PC-3 (cell line): ENCODE results near the gene PAQR5. TPM values are rescaled to one million over a fixed set of nuclear protein-coding genes. Genes with fewer than 3 reads are reported as not detected.

Source experiments
- ATAC-seq: fragments of 200-7000 bp; cut with Tn5 transposase; 2 replicates; pipeline ENCODE4 v1.9.1; 2020; ENCODE audit warnings: mild to moderate bottlenecking, moderate library complexity
- Bru-seq: library from RNA; stranded (reverse); fragments of 400-500 nt; gene quantifications from one replicate; lab custom pipeline; 2021; lab: Mats Ljungman, UMichigan
- BruChase-seq, 2 experiments: library from RNA; stranded (reverse); fragments of 400-500 nt; gene quantifications; one replicate each; lab custom pipeline; 2021; lab: Mats Ljungman, UMichigan
- BruUV-seq: library from RNA; stranded (reverse); fragments of 400-500 nt; replicated peaks from 2 replicates; lab custom pipeline; 2021; lab: Mats Ljungman, UMichigan
- CTCF ChIA-PET: fragments of 300-600 bp; sonication (Branson Sonifier 250); formaldehyde crosslinking; loops from one replicate; lab custom pipeline; 2022; ENCODE audit warnings: antibody characterized with exemption; lab: Charles Lee
- POLR2A ChIA-PET: fragments of 300-600 bp; sonication (Branson Sonifier 250); formaldehyde crosslinking; loops from one replicate; lab custom pipeline; 2022; ENCODE audit warnings: antibody characterized with exemption; ENCODE audit not compliant: unreplicated experiment; lab: Charles Lee
- DNase-seq: peaks from one replicate; pipeline ENCODE4 v3.0.0-alpha.2; 2015
- H2AFZ ChIP-seq: fragments of 300-600 bp; sonication (generic); 2 replicates; pipeline ENCODE4 v1.6.0; 2016; ENCODE audit warnings: antibody characterized with exemption, low read length
- H3F3A ChIP-seq: fragments of 300-600 bp; sonication (generic); one replicate; pipeline ENCODE4 v1.6.0; 2017; ENCODE audit warnings: antibody characterized with exemption, low read length, control low read depth, mild to moderate bottlenecking; ENCODE audit not compliant: unreplicated experiment
- H3K27ac ChIP-seq: fragments of 300-600 bp; sonication (generic); 2 replicates; pipeline ENCODE4 v1.5.1; 2016; ENCODE audit warnings: mild to moderate bottlenecking, low read length
- H3K27me3 ChIP-seq: fragments of 300-600 bp; sonication (generic); 2 replicates; pipeline ENCODE4 v1.6.1; 2016; ENCODE audit warnings: low read length, mixed read lengths
- H3K36me3 ChIP-seq: fragments of 300-600 bp; sonication (generic); 2 replicates; pipeline ENCODE4 v1.6.1; 2016; ENCODE audit warnings: low read depth, mixed run types, low read length, mixed read lengths
- H3K4me1 ChIP-seq: fragments of 300-600 bp; sonication (generic); 2 replicates; pipeline ENCODE4 v1.5.1; 2016; ENCODE audit warnings: low read length; ENCODE audit not compliant: insufficient read depth
- H3K4me2 ChIP-seq: fragments of 300-600 bp; sonication (generic); 2 replicates; pipeline ENCODE4 v1.6.0; 2016; ENCODE audit warnings: low read length
- H3K4me3 ChIP-seq: fragments of 300-600 bp; sonication (generic); 2 replicates; pipeline ENCODE4 v1.5.1; 2016; ENCODE audit warnings: mild to moderate bottlenecking, low read length, mixed read lengths
- H3K79me2 ChIP-seq: fragments of 300-600 bp; sonication (generic); 2 replicates; pipeline ENCODE4 v1.6.1; 2017; ENCODE audit warnings: low read length, mixed read lengths
- H3K9ac ChIP-seq: fragments of 300-600 bp; sonication (generic); 2 replicates; pipeline ENCODE4 v1.6.0; 2016; ENCODE audit warnings: mild to moderate bottlenecking, low read length
- H3K9me2 ChIP-seq: fragments of 300-600 bp; sonication (generic); replicated peaks from 2 replicates; pipeline ENCODE4 v1.6.1; 2016; ENCODE audit warnings: mixed run types, low read length, mixed read lengths
- H3K9me3 ChIP-seq: fragments of 300-600 bp; sonication (generic); 2 replicates; pipeline ENCODE4 v1.6.1; 2016; ENCODE audit warnings: low read length, mixed read lengths
- H4K20me1 ChIP-seq: fragments of 300-600 bp; sonication (generic); 2 replicates; pipeline ENCODE4 v1.6.1; 2016; ENCODE audit warnings: low read length, mixed read lengths
- EZH2 ChIP-seq: fragments of 300-600 bp; sonication (generic); IDR thresholded peaks from one replicate; pipeline ENCODE4 v1.6.1; 2017; ENCODE audit warnings: antibody characterized with exemption, mild to moderate bottlenecking, low read length; ENCODE audit not compliant: unreplicated experiment
- EZH2phosphoT487 ChIP-seq: fragments of 300-600 bp; sonication (generic); IDR thresholded peaks from 2 replicates; pipeline ENCODE4 v1.6.1; 2018; ENCODE audit warnings: mild to moderate bottlenecking, antibody characterized with exemption, low read length, borderline replicate concordance
- intact Hi-C: fragments of 100-400 bp; cut with micrococcal nuclease; formaldehyde crosslinking; loops from 2 replicates; pipeline ENCODE4 v1.9.0; 2023
- long read RNA-seq: library from polyadenylated mRNA; unstranded; transcript quantifications from one replicate; pipeline ENCODE4 v2.0.0, GENCODE V29; 2021; ENCODE audit not compliant: unreplicated experiment
- total RNA-seq: library from RNA; depleted of rRNA; stranded (reverse); fragments of >200 nt; gene quantifications from 2 replicates; pipeline ENCODE4 v1.2.3, GENCODE V29; 2014; rRNA removed
- TF ChIP-seq, protein P1 (sequence below): fragments of 300-600 bp; sonication (generic); conservative IDR thresholded peaks from 2 replicates; pipeline ENCODE4 v1.5.1; 2017; ENCODE audit warnings: antibody characterized with exemption, low read depth, mild to moderate bottlenecking, low read length

PAQR5 gene, protein sequence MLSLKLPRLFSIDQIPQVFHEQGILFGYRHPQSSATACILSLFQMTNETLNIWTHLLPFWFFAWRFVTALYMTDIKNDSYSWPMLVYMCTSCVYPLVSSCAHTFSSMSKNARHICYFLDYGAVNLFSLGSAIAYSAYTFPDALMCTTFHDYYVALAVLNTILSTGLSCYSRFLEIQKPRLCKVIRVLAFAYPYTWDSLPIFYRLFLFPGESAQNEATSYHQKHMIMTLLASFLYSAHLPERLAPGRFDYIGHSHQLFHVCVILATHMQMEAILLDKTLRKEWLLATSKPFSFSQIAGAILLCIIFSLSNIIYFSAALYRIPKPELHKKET
- total RNA-seq: 12.2 and 16.5 TPM in 2 replicates
- percentile 46 among the genes with signal in this experiment for Bru-seq, nascent RNA
- percentile 54 among the genes with signal in this experiment for BruChase-seq, experiment 1, labeled RNA remaining after a 6-hour chase
- BruChase-seq, experiment 2, labeled RNA remaining after a 2-hour chase: percentile 48 among the genes with signal in this experiment
- long read RNA-seq, full-length matches to known transcripts: 1 of 14 reads
- long read RNA-seq, partial matches to known transcripts: 8 of 14 reads
- long read RNA-seq, other reads (novel, unspliced or antisense): 5 of 14 reads

DNA sequence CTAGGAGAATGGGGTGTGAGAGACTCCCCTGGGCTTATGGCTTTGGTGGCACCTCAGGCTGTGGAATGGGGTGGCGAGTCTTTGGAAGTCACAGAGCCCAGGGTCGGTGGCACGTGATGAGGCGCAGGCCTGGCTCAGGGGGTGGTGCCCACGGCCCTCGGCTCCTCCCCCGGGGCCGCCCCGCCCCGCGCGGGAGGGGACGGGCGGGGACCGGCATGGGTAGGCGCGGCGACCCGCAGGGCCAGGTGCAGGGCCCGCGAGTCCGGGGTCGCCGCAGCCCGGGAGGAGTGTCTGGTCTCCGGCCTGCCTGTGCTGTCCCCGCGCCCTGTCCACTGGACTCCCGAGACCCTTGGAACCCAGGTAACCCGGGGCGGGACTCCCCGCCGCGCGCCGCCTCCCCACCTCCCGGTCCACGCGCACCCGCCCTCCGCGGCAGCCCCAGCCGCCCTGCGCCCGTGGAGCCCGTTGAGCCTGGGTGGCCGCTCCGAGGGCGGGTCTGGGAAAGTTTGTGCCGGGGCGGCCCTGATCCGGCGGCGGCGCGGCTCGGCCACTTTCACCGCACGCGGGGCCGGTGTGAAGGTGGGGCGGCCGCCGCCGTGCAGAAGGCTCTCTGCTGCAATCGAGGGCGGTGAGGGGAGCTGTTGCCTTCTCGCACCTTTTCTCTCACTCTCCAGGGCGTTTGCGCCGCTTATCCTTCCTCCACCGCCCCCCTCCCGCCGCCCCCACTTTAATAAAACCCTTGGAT, at the start of gene PAQR5:
Gene PAQR5, plus strand, starts transcription at position 216 of the 745 bp plus-strand sequence. CDS start 61,169 bp downstream, outside the sequence.
- DNase-seq: peak; percentile 60
- H3K36me3 ChIP-seq: no peaks in the 10 kb centered on the region
- H3K27me3 ChIP-seq: no peaks in the 10 kb centered on the region
- no peaks in the 10 kb centered on the region for H3K9me3 ChIP-seq
- H3K4me1 ChIP-seq: peaks cover 14% of the 10 kb centered on the region
- peak within 1 kb of the TSS; percentile 82 for H2AFZ ChIP-seq
- H3K9me2 ChIP-seq: no peaks in the 10 kb centered on the region
- peak within 1 kb of the TSS; percentile 63 for H3K9ac ChIP-seq
- peak; percentile 89 for ATAC-seq
- H3F3A ChIP-seq: no peaks in the 10 kb centered on the region
- H3K4me2 ChIP-seq: peak within 1 kb of the TSS; percentile 93
- no TSS peak for BruUV-seq
- TF ChIP-seq EZH2phosphoT487 (no peak), EZH2 (no peak)
- TF ChIP-seq, protein P1, sequence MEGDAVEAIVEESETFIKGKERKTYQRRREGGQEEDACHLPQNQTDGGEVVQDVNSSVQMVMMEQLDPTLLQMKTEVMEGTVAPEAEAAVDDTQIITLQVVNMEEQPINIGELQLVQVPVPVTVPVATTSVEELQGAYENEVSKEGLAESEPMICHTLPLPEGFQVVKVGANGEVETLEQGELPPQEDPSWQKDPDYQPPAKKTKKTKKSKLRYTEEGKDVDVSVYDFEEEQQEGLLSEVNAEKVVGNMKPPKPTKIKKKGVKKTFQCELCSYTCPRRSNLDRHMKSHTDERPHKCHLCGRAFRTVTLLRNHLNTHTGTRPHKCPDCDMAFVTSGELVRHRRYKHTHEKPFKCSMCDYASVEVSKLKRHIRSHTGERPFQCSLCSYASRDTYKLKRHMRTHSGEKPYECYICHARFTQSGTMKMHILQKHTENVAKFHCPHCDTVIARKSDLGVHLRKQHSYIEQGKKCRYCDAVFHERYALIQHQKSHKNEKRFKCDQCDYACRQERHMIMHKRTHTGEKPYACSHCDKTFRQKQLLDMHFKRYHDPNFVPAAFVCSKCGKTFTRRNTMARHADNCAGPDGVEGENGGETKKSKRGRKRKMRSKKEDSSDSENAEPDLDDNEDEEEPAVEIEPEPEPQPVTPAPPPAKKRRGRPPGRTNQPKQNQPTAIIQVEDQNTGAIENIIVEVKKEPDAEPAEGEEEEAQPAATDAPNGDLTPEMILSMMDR: no peak
- intact Hi-C loops: no loop called here
- no peaks in the 10 kb centered on the region for H3K79me2 ChIP-seq
- H3K4me3 ChIP-seq: peak within 1 kb of the TSS; percentile 78
- no peaks in the 10 kb centered on the region for H4K20me1 ChIP-seq
- ChIA-PET CTCF (no interaction called here), POLR2A (no interaction called here)
- H3K27ac ChIP-seq: no peak within 1 kb of the TSS

DNA sequence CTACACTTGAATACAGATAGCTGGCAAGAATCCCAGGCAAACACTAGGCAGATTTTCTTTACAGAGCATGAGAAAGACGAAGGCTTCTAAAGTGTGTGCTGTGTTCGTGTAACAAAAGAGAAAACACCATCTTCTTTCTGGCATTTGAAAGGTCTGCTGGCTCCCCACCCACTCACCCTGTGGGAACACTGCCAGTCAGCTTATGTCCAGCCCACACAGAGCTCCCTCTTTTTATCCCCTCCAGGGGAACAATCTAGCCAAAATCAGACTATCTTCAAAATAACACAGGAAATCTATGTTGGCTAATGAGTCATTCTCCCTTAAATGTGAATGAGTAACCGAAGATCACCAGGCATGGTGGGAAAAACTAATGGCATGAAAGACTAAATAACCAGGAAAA, 45.6 kb upstream of the PAQR5 start:
- ATAC-seq (peak; percentile 90), DNase-seq (peak; percentile 91)
- Histone ChIP-seq H3K4me3 (peak overlapping the region; percentile 36; the same call in 1 of the 2 replicates), H3K36me3 (no peaks in the 10 kb centered on the region), H3K27ac (peak overlapping the region; percentile 90), H3K9ac (peak overlapping the region; percentile 57), H3K4me1 (peaks cover 18% of the 10 kb centered on the region), H3K9me3 (no peaks in the 10 kb centered on the region), H3K9me2 (no peaks in the 10 kb centered on the region), H2AFZ (peak overlapping the region; percentile 71), H3K79me2 (no peaks in the 10 kb centered on the region), H3F3A (no peaks in the 10 kb centered on the region), H3K27me3 (no peaks in the 10 kb centered on the region), H4K20me1 (no peaks in the 10 kb centered on the region), H3K4me2 (peak overlapping the region; percentile 75)
- ChIA-PET CTCF (interaction anchor here (0.6 kb wide), 1 partner anchor 8 kb away, joined by 4 read pairs; no protein-coding TSS in a partner anchor), POLR2A (interaction anchor here (0.7 kb wide), 1 partner anchor 151 kb away, joined by 4 read pairs; no protein-coding TSS in a partner anchor)
- BruUV-seq: no TSS peak
- intact Hi-C loops: no loop called here
- TF ChIP-seq, protein P1: no peak
- no peak for TF ChIP-seq EZH2phosphoT487
- no peak for TF ChIP-seq EZH2
